Measurements from ENCODE around the gene MIGA2. TPM values are rescaled to one million over a fixed set of nuclear protein-coding genes. Genes with fewer than 3 reads are reported as not detected.
"Not testable (repeated sequence)": the region's sequence is repeated elsewhere in the genome, so short reads cannot be mapped to it uniquely, and the experiment has no call there.

MIGA2 gene
- total RNA-seq, 1 donor from 2014 or later: 16.2 TPM

GRCh38 chr9:129102791-129103594, 66.6 kb downstream of the MIGA2 start:
- DNase-seq: no peak

- DNase-seq: no peak
These were observed 67.2 kb downstream of the MIGA2 start for GRCh38 chr9:129103595-129103965.

- no peak for DNase-seq
These were observed 67.6 kb downstream of the MIGA2 start for GRCh38 chr9:129104051-129104450.

GRCh38 chr9:129105857-129106694, 69.7 kb downstream of the MIGA2 start:
- DNase-seq: no peak

- DNase-seq: no peak
These were observed 71.2 kb downstream of the MIGA2 start for GRCh38 chr9:129107651-129108050.

GRCh38 chr9:129108083-129108804, 71.8 kb downstream of the MIGA2 start:
- no peak for DNase-seq

GRCh38 chr9:129108805-129109536, 72.5 kb downstream of the MIGA2 start:
- no peak for DNase-seq

- DNase-seq: no peak
These were observed 73.1 kb downstream of the MIGA2 start for GRCh38 chr9:129109537-129109903.

GRCh38 chr9:129109952-129110739, 73.7 kb downstream of the MIGA2 start:
- no peak for DNase-seq

- DNase-seq: peak; percentile 91
These were observed 74.5 kb downstream of the MIGA2 start, which contains the start of the genes CRAT and PTPA for GRCh38 chr9:129110740-129111527. TSS of gene CRAT (minus strand) at chr9:129110793. CDS start at chr9:129110509, 284 bp downstream. TSS of gene PTPA (plus strand) at chr9:129111415. CDS start at chr9:129111601, 186 bp downstream.

GRCh38 chr9:129111528-129112151, 75.2 kb downstream of the MIGA2 start:
- no peak for DNase-seq

GRCh38 chr9:129112526-129112925, 76.1 kb downstream of the MIGA2 start:
- DNase-seq: not testable (repeated sequence)

- DNase-seq: no peak
These were observed 77.3 kb downstream of the MIGA2 start for GRCh38 chr9:129113645-129114304.

- no peak for DNase-seq
These were observed 82.4 kb downstream of the MIGA2 start for GRCh38 chr9:129118799-129119198.

GRCh38 chr9:129121483-129121882, 85.1 kb downstream of the MIGA2 start:
- DNase-seq: no peak

Data from skin of body (tissue), 2 donors.